Measurements from ENCODE around the gene MYCBP.

- TF ChIP-seq CTCF (conservative IDR thresholded peaks at IDR 0.05; ENCODE audit: low read depth, low read length) (no peak; the same call in 1 of the 2 replicates), EZH2phosphoT487 (IDR thresholded peaks at IDR 0.05; ENCODE audit: borderline replicate concordance, low read length) (no peak), EZH2 (IDR thresholded peaks at IDR 0.05; ENCODE audit: low read length, unreplicated experiment) (no peak)
These were observed 26.9 kb downstream of the MYCBP start for GRCh38 chr1:38846210-38846609.

Data from PC-3 (cell line).